ENCODE data around the gene CCDC92B. TPM values are rescaled to one million over a fixed set of nuclear protein-coding genes. Genes with fewer than 3 reads are reported as not detected.

Gene CCDC92B
- total RNA-seq, 1 donor from 2014 or later: not detected

DNA sequence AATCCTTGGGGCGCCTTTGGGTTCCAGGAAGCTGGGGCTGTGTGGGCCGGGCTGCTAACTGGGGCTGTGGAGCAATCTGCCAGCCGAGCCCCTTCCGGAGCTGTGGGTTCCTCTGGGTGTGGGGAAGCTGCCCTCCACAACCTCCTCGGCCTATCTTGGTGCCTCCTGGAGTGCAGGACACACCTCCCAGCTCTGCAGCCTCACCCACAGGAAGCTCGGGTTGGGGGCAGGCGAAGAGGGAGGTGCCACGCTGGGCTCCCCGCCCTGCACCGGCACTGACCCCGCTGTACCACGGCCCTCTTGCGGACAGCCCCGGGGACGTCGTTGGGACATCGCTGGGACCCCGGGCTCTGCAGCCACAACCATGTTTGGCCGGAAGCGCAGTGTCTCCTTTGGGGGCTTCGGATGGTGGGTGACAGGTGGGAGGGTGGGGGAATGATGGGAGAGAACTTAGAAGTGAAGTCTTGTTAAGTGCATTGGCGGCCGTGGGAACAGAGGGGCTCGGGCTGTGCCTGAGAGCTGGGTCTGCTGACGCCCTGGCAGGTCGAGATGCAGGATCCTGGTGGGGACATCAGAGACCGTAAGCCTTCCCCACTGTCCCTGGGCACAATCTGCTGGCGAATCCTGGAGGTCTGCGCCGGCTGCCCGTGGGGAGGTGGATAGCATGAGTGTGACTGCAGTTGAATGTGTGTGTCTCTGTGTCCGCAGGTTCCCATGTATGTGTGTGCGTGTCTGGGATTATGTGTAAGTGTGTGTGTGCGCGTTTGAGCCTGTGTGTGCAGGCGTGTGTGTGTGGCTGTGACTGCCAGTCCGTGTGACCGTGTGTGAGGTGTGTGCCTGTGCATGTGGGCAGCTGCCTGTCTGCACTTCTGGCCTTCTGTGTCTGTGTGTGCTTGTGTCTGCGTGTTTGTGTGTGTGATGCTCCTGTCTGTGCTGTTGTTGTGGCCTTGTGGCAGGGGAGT is 47.0 kb upstream of the CCDC92B start, which contains the start of gene RAP1GAP2:
RAP1GAP2 (plus strand) TSS at position 275 of the 962 bp plus-strand sequence; CDS start at position 365, 90 bp downstream.
- FAIRE-seq (peak; percentile 86), DNase-seq (ENCODE audit: low read depth) (no peak)
- peaks cover 4% of the 10 kb centered on the region for H3K27me3 ChIP-seq (ENCODE audit: control insufficient read depth, insufficient read depth, low read length)
- H3K4me3 ChIP-seq (ENCODE audit: low read depth, low read length): no peak within 1 kb of the TSS
- H3K36me3 ChIP-seq (ENCODE audit: control insufficient read depth, insufficient read depth, low read length): no peaks in the 10 kb centered on the region
- TF ChIP-seq, protein P1, sequence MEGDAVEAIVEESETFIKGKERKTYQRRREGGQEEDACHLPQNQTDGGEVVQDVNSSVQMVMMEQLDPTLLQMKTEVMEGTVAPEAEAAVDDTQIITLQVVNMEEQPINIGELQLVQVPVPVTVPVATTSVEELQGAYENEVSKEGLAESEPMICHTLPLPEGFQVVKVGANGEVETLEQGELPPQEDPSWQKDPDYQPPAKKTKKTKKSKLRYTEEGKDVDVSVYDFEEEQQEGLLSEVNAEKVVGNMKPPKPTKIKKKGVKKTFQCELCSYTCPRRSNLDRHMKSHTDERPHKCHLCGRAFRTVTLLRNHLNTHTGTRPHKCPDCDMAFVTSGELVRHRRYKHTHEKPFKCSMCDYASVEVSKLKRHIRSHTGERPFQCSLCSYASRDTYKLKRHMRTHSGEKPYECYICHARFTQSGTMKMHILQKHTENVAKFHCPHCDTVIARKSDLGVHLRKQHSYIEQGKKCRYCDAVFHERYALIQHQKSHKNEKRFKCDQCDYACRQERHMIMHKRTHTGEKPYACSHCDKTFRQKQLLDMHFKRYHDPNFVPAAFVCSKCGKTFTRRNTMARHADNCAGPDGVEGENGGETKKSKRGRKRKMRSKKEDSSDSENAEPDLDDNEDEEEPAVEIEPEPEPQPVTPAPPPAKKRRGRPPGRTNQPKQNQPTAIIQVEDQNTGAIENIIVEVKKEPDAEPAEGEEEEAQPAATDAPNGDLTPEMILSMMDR (IDR thresholded peaks at IDR 0.05; ENCODE audit: insufficient read depth, low read length, severe bottlenecking): no peak

DNA sequence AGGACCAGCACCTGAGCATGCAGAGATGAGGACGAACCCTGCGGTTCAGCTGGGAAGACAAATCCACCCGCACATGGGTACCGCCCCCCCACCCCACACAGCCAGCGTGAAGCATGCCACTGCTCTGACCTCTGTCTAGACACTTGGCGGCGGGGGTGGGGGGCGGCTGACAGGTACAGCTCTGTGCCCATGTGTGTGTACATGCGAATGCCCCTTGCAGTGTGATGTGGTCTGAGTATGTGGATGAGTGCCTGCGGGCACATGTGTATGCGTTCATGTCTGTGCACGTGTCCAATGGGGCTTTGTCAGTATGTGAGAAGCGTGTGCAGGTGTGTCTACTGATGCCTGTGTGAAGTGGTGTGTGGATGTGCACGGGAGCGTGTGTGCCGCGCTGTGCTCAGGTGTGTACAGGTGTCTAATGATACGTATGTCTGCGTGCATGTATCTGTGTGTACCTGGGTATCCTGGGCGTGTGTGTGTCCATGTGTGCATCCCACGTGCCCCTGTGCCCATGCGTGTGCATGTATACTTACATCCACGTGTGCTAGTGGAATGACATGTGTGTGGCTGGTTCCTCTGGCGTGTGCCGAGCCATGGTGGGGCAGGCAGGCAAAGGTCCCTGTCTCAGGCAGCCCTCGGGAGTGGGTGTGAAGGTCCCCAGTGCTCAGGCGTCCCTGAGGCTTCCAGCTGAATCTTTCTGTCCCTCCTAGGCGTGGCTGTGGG is 46.1 kb upstream of the CCDC92B start:
- Histone ChIP-seq H3K4me3 (ENCODE audit: low read depth, low read length) (no peak overlapping the region), H3K36me3 (ENCODE audit: control insufficient read depth, insufficient read depth, low read length) (no peaks in the 10 kb centered on the region), H3K27me3 (ENCODE audit: control insufficient read depth, insufficient read depth, low read length) (peaks cover 4% of the 10 kb centered on the region)
- DNase-seq (ENCODE audit: low read depth) (no peak), FAIRE-seq (peak; percentile 32)
- TF ChIP-seq, protein P1 (IDR thresholded peaks at IDR 0.05; ENCODE audit: insufficient read depth, low read length, severe bottlenecking): no peak

DNA sequence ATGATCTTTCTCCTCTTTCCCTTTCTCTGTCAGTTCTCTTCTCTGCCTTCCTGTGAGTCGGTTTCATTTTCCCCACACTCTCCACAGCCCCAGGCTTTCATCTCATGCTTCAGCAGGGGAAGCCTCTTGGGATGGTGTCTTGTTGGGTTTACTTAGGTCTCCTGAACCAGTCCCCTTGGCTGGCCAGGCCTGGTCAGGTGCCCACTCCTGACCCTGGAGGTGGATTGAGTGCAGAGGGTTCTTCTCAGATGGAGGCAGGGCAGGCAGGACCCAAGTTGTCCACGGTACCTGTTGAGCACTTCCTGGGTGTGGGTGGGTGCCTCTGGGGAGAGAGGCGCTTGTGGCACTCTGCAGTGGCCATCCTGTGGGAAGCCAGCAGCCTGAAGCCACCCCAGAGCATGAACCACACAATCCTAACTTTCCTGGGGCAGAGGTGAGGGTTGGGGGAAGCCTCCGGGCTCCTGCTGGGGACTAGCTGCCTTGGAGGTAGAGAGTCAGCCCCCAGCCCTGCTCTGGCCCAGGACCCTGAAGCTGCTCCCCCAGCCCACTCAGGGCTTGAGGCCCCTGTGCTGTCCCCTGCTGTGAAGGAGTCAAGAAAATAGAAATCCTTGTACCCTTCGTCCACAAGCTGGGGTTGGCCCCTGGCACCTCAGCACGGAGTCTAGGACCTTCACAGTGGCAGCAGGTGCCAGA is 44.8 kb upstream of the CCDC92B start:
- TF ChIP-seq, protein P1 (IDR thresholded peaks at IDR 0.05; ENCODE audit: insufficient read depth, low read length, severe bottlenecking): no peak
- H3K4me3 ChIP-seq (ENCODE audit: low read depth, low read length): no peak overlapping the region
- DNase-seq (ENCODE audit: low read depth): no peak
- no peak for FAIRE-seq
- peaks cover 6% of the 10 kb centered on the region for H3K27me3 ChIP-seq (ENCODE audit: control insufficient read depth, insufficient read depth, low read length)
- no peaks in the 10 kb centered on the region for H3K36me3 ChIP-seq (ENCODE audit: control insufficient read depth, insufficient read depth, low read length)

DNA sequence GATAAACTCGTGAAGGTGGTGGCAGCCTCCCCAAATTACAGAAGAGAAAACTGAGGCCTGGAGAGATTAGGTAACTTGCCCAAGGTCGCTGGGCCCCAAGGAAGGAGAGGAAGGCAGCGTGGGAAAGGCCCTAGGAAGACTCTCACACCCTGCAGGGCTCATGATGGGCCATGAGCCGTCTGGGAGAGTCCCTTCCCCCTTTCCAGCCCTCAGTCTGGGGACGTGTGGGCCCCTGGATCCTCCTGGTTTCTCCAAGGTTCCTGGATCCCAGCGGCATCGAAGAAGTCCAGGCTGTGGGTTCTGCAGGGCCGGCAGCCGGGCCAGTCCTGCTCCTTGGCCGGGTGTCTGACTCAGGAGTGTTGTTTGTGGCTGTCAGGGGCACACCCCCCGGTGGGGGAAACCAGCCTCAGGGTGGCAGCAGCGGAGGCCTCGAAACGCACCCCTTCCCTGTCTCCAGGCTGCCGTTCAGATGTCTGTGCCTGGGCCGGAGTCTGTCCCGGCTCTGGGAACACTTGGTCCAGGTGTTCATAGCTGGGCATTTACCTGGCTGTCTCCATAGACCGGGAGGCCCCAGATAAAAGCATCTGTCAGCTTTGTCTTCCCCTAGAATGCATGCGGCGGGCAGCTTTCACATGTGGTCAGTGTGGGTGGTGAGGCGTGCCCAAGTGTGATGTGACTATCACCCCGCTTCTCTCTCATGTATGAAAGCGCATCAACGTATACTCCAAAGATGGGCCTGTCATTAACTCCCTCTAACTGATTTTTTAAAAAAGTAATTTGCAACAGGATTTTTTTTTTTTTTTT is 43.1 kb upstream of the CCDC92B start:
- no peak for DNase-seq (ENCODE audit: low read depth)
- TF ChIP-seq, protein P1 (IDR thresholded peaks at IDR 0.05; ENCODE audit: insufficient read depth, low read length, severe bottlenecking): no peak
- FAIRE-seq: no peak
- Histone ChIP-seq H3K4me3 (ENCODE audit: low read depth, low read length) (no peak overlapping the region), H3K27me3 (ENCODE audit: control insufficient read depth, insufficient read depth, low read length) (peaks cover 6% of the 10 kb centered on the region), H3K36me3 (ENCODE audit: control insufficient read depth, insufficient read depth, low read length) (no peaks in the 10 kb centered on the region)

DNA sequence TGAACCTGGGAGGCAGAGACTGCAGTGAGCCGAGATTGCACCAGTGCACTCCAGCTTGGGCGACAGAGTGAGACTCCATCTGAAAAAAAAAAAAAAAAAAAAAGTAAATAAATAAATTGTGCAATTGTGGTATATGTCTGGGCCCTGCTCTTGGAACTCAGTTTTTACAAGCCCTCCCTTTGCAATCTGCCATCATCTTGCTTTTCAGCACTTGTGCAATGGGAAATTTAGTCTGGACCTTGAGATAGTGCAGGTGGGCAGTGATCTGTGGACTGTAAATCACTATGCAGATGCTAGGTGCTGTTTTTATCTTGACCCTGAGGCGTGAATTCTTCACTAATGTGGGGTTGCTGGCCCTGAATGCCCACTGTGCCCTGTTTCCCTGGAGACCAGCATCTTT is 40.2 kb upstream of the CCDC92B start:
- Histone ChIP-seq H3K4me3 (ENCODE audit: low read depth, low read length) (no peak overlapping the region), H3K36me3 (ENCODE audit: control insufficient read depth, insufficient read depth, low read length) (no peaks in the 10 kb centered on the region), H3K27me3 (ENCODE audit: control insufficient read depth, insufficient read depth, low read length) (peaks cover 4% of the 10 kb centered on the region)
- FAIRE-seq (no peak), DNase-seq (ENCODE audit: low read depth) (no peak)
- TF ChIP-seq, protein P1 (IDR thresholded peaks at IDR 0.05; ENCODE audit: insufficient read depth, low read length, severe bottlenecking): no peak

All from bronchial epithelial cell (primary cell).